Measurements from ENCODE around the gene ADAMTS4. TPM values are rescaled to one million over a fixed set of nuclear protein-coding genes. Genes with fewer than 3 reads are reported as not detected.

ADAMTS4 gene
- total RNA-seq, 2 experiments from 2014 or later, result 0.28 to 0.60 TPM

GRCh38 chr1:161180639-161181038 lies 18.2 kb downstream of the ADAMTS4 start:
- peak; percentile 70 for TF ChIP-seq CTCF (IDR thresholded peaks at IDR 0.05)
- Histone ChIP-seq H3K36me3 (ENCODE audit: insufficient read depth, low read length) (peaks cover 4% of the 10 kb centered on the region), H3K9me3 (ENCODE audit: control insufficient read depth in 1 of 2, insufficient read depth in 1 of 2, low read length in 2 of 2) (no peaks in the 10 kb centered on the region), H3K4me3 (ENCODE audit: low read length) (no peak overlapping the region), H3K27ac (ENCODE audit: low read depth in 1 of 2, low read length in 2 of 2) (peak overlapping the region in 1 of 2 donors; percentile 78), H3K4me1 (ENCODE audit: insufficient read depth, low read length) (peaks cover 81% of the 10 kb centered on the region), H3K27me3 (ENCODE audit: control insufficient read depth in 1 of 2, insufficient read depth in 2 of 2, low read length in 2 of 2) (no peaks in the 10 kb centered on the region)
- no peak for ATAC-seq (ENCODE audit: poor library complexity)
- Mint-ChIP-seq H3K27me3 (no peaks in the 10 kb centered on the region), H3K9me3 (no peaks in the 10 kb centered on the region), H3K36me3 (ENCODE audit: low read depth) (peaks cover 17% of the 10 kb centered on the region), H3K27ac (peak overlapping the region; percentile 97), H3K4me3 (peak overlapping the region; percentile 55), H3K4me1 (ENCODE audit: low read depth) (peaks cover 77% of the 10 kb centered on the region)
- ChIA-PET CTCF (interaction anchor here (1.0 to 3.3 kb wide), 2 partner anchors 11 to 126 kb away, joined by 3 to 14 read pairs; no protein-coding TSS in a partner anchor), POLR2A (interaction anchor here (0.7 to 5.2 kb wide), 4 partner anchors 10 to 27 kb away, joined by 3 to 67 read pairs (median 13); partner anchors contain the start of genes NDUFS2, PPOX and UFC1)
- intact Hi-C loops (cut with DNase I, micrococcal nuclease), result no loop called here
- peak in 3 of 14 experiments; percentile 36 to 49 (median 44) for DNase-seq

GRCh38 chr1:161179698-161180097 lies 19.2 kb downstream of the ADAMTS4 start:
- CTCF ChIA-PET, result interaction anchor here (1.0 to 1.3 kb wide), 2 partner anchors 46 to 126 kb away, joined by 3 read pairs; partner anchors contain the start of gene TOMM40L

GRCh38 chr1:161177936-161178244 lies 21.0 kb downstream of the ADAMTS4 start:
- peaks cover 76% of the 10 kb centered on the region for H3K4me1 ChIP-seq (ENCODE audit: insufficient read depth, low read length)
- POLR2A ChIA-PET, result interaction anchor here (0.8 to 3.5 kb wide), 8 partner anchors 8 to 213 kb away, joined by 3 to 31 read pairs (median 10); partner anchors contain the start of genes ARHGAP30, DEDD, NDUFS2 and PPOX
- peak overlapping the region; percentile 100 for H3K4me3 Mint-ChIP-seq

More at GRCh38 chr1:161179698-161180097, 19.2 kb downstream of the ADAMTS4 start:
- intact Hi-C loops (cut with DNase I, micrococcal nuclease), result loop anchor here in 1 of 2 experiments (5.0 kb wide), 1 partner anchor 43 kb away; the partner anchor contains the start of gene APOA2
- H3K27ac ChIP-seq (ENCODE audit: low read depth in 1 of 2, low read length in 2 of 2), result no peak overlapping the region
- no peaks in the 10 kb centered on the region for H3K9me3 Mint-ChIP-seq
- H3K27me3 ChIP-seq (ENCODE audit: control insufficient read depth in 1 of 2, insufficient read depth in 2 of 2, low read length in 2 of 2), result no peaks in the 10 kb centered on the region
- H3K4me3 Mint-ChIP-seq, result peak overlapping the region; percentile 50
- no peaks in the 10 kb centered on the region for H3K27me3 Mint-ChIP-seq
- ATAC-seq (ENCODE audit: poor library complexity) (no peak), DNase-seq (no peak)
- H3K36me3 ChIP-seq (ENCODE audit: insufficient read depth, low read length), result peaks cover 13% of the 10 kb centered on the region
- H3K4me1 ChIP-seq (ENCODE audit: insufficient read depth, low read length), result peaks cover 81% of the 10 kb centered on the region
- POLR2A ChIA-PET, result interaction anchor here (0.9 to 5.2 kb wide), 3 partner anchors 14 to 46 kb away, joined by 4 to 67 read pairs (median 4); partner anchors contain the start of genes NDUFS2, PPOX and TOMM40L
- peaks cover 78% of the 10 kb centered on the region for H3K4me1 Mint-ChIP-seq (ENCODE audit: low read depth)
- H3K4me3 ChIP-seq (ENCODE audit: low read length), result no peak overlapping the region
- peaks cover 26% of the 10 kb centered on the region for H3K36me3 Mint-ChIP-seq (ENCODE audit: low read depth)
- TF ChIP-seq CTCF (IDR thresholded peaks at IDR 0.05), result no peak
- no peaks in the 10 kb centered on the region for H3K9me3 ChIP-seq (ENCODE audit: control insufficient read depth in 1 of 2, insufficient read depth in 1 of 2, low read length in 2 of 2)
- H3K27ac Mint-ChIP-seq, result peak overlapping the region; percentile 97

More at GRCh38 chr1:161177936-161178244, 21.0 kb downstream of the ADAMTS4 start:
- H3K36me3 Mint-ChIP-seq (ENCODE audit: low read depth), result peaks cover 44% of the 10 kb centered on the region
- no peaks in the 10 kb centered on the region for H3K27me3 ChIP-seq (ENCODE audit: control insufficient read depth in 1 of 2, insufficient read depth in 2 of 2, low read length in 2 of 2)
- DNase-seq (no peak), ATAC-seq (ENCODE audit: poor library complexity) (no peak)
- TF ChIP-seq CTCF (IDR thresholded peaks at IDR 0.05), result no peak
- H3K4me1 Mint-ChIP-seq (ENCODE audit: low read depth), result peaks cover 73% of the 10 kb centered on the region
- peak overlapping the region; percentile 82 to 89 for H3K27ac ChIP-seq (ENCODE audit: low read depth in 1 of 2, low read length in 2 of 2)
- H3K36me3 ChIP-seq (ENCODE audit: insufficient read depth, low read length), result peaks cover 30% of the 10 kb centered on the region
- no peaks in the 10 kb centered on the region for H3K9me3 ChIP-seq (ENCODE audit: control insufficient read depth in 1 of 2, insufficient read depth in 1 of 2, low read length in 2 of 2)
- intact Hi-C loops (cut with DNase I, micrococcal nuclease), result loop anchor here in 1 of 2 experiments (2.0 to 5.0 kb wide), 2 partner anchors 15 to 44 kb away; partner anchors contain the start of gene APOA2
- peak overlapping the region; percentile 77 for H3K4me3 ChIP-seq (ENCODE audit: low read length)
- CTCF ChIA-PET, result interaction anchor here (1.9 to 2.3 kb wide), 4 partner anchors 9 to 48 kb away, joined by 4 to 18 read pairs (median 6); partner anchors contain the start of genes PPOX and TOMM40L
- H3K9me3 Mint-ChIP-seq, result no peaks in the 10 kb centered on the region
- no peaks in the 10 kb centered on the region for H3K27me3 Mint-ChIP-seq
- peak overlapping the region; percentile 97 for H3K27ac Mint-ChIP-seq
